Cerebellar nuclear complex (tissue), 1 donor: Measurements from ENCODE around the gene SLC30A4.

Experiments
- DNase-seq, 2 experiments: peaks; one replicate each; lab custom pipeline; 2025; lab: John Stamatoyannopoulos, UW

SLC30A4 gene

GRCh38 chr15:45451265-45451664 lies 71.3 kb downstream of the SLC30A4 start:
- DNase-seq = no peak

GRCh38 chr15:45449916-45450867 lies 72.4 kb downstream of the SLC30A4 start:
- no peak for DNase-seq

GRCh38 chr15:45449395-45449794 lies 73.2 kb downstream of the SLC30A4 start:
- DNase-seq = no peak

- DNase-seq = no peak
Measured at GRCh38 chr15:45448066-45448915, 74.3 kb downstream of the SLC30A4 start.

- no peak for DNase-seq
Measured at GRCh38 chr15:45443645-45444044, 78.9 kb downstream of the SLC30A4 start.

- DNase-seq = no peak
Measured at GRCh38 chr15:45442507-45443135, 79.9 kb downstream of the SLC30A4 start.

- DNase-seq = no peak
Measured at GRCh38 chr15:45441686-45442085, 80.9 kb downstream of the SLC30A4 start.

- DNase-seq = no peak
Measured at GRCh38 chr15:45441036-45441435, 81.5 kb downstream of the SLC30A4 start.

- DNase-seq = no peak
Measured at GRCh38 chr15:45439521-45440260, 82.9 kb downstream of the SLC30A4 start.

GRCh38 chr15:45435124-45435903 lies 87.2 kb downstream of the SLC30A4 start:
- no peak for DNase-seq

GRCh38 chr15:45434078-45434567 lies 88.4 kb downstream of the SLC30A4 start:
- DNase-seq = no peak

GRCh38 chr15:45431511-45431910 lies 91.0 kb downstream of the SLC30A4 start:
- DNase-seq = no peak

- DNase-seq = no peak
Measured at GRCh38 chr15:45429941-45430792, 92.4 kb downstream of the SLC30A4 start.
